Peyer's patch (tissue), 4 donors: ENCODE data around the gene TNFRSF14. TPM values are rescaled to one million over a fixed set of nuclear protein-coding genes. Genes with fewer than 3 reads are reported as not detected.
A peak's percentile ranks its signal among the peaks of the same experiment; 100 is the strongest.

Experiments
- DNase-seq, 3 donors: peaks; one replicate each; pipeline ENCODE4 v3.0.0-alpha.2; 2017 to 2019
- H3K27ac ChIP-seq, 4 donors: fragments of 200-600 bp; sonication (generic); one replicate each; pipeline ENCODE4 v1.5.1; 2016 to 2019
- H3K27me3 ChIP-seq, 2 donors: fragments of 200-600 bp; sonication (generic); one replicate each; pipeline ENCODE4 v1.5.1; 2019
- H3K36me3 ChIP-seq, 3 donors: fragments of 200-600 bp; sonication (generic); one replicate each; pipeline ENCODE4 v1.5.1; 2016 to 2019
- H3K4me1 ChIP-seq, 4 donors: fragments of 200-600 bp; sonication (generic); one replicate each; pipeline ENCODE4 v1.5.1; 2016 to 2019
- H3K4me3 ChIP-seq, 4 donors: fragments of 200-600 bp; sonication (generic); 1 replicate in 3 of 4; 2 replicates in 1 of 4; pipeline ENCODE4 v1.5.1; 2016 to 2019; ENCODE audit warnings: mild to moderate bottlenecking in 1 of 4
- H3K9me3 ChIP-seq, 4 donors: fragments of 200-600 bp; sonication (generic); one replicate each; pipeline ENCODE4 v1.5.1; 2016 to 2019; ENCODE audit warnings: mild to moderate bottlenecking in 1 of 4
- CTCF ChIP-seq, 6 experiments: fragments of 450-650 bp in 4 of 6; fragments of 200-600 bp in 2 of 6; sonication (generic) in 1 of 6; IDR thresholded peaks; one replicate each; pipeline ENCODE4 v1.5.1; 2017 to 2019; ENCODE audit warnings: antibody characterized with exemption in 6 of 6, mild to moderate bottlenecking in 3 of 6, moderate library complexity in 1 of 6
- POLR2A ChIP-seq, 2 donors: fragments of 450-650 bp; IDR thresholded peaks; one replicate each; pipeline ENCODE4 v1.5.1; 2017; ENCODE audit warnings: antibody characterized with exemption in 2 of 2, mild to moderate bottlenecking in 2 of 2, moderate library complexity in 2 of 2
- total RNA-seq, 4 donors: library from RNA; depleted of rRNA; stranded (reverse); fragments of >200 nt; gene quantifications; one replicate each; pipeline ENCODE4 v1.1.0, GENCODE V29; 2016

TNFRSF14 gene
- total RNA-seq, 4 donors from 2014 or later = 231 to 532 (median 316) TPM

DNA sequence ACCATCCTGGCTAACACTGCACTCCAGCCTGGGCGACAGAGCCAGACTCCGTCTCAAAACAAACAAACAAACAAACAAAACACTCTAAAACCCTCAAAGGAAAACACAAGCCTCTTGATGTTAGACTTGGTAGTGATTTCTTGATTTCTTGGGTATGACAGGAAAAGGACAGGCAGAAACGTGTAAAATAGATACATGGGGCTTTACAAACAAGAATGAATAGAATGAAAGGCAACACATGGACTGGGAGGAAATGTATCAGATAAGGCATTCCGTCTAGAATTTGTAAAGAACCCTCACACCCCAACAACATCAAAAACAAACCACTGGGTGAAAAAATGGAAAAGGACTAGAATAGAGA is 22.6 kb downstream of the TNFRSF14 start:
- Histone ChIP-seq H3K9me3 (no peaks in the 10 kb centered on the region), H3K4me1 (peaks cover 3 to 31% (median 18%) of the 10 kb centered on the region in 4 donors), H3K36me3 (no peaks in the 10 kb centered on the region), H3K27me3 (no peaks in the 10 kb centered on the region), H3K4me3 (peak overlapping the region in 2 of 4 donors; percentile 34 to 46), H3K27ac (peak overlapping the region; percentile 84 to 94 (median 88))
- no peak for DNase-seq
- TF ChIP-seq CTCF (IDR thresholded peaks at IDR 0.05) (no peak), POLR2A (IDR thresholded peaks at IDR 0.05) (no peak)

DNA sequence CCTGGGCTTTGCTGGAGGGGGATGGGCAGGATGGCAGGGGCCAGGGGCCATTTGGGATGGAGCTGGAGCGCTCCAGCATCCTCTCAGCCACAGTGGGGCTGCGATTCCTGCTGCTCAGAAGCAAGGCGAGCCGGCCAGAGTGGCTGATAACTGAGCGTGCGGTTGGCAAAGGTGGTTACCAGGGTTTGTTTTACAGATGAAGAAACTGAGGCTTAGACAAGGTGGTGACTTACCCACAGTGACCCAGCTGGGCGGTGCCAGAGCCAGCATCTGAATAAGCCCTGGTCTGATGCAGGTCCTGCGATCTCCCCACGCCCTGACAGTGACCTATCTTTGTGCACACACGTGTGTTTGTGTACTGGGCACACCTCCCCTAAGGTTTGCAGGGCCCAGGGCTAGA is 24.5 kb downstream of the TNFRSF14 start:
- TF ChIP-seq CTCF (IDR thresholded peaks at IDR 0.05) (no peak), POLR2A (IDR thresholded peaks at IDR 0.05) (no peak)
- H3K27me3 ChIP-seq = no peaks in the 10 kb centered on the region
- no peak overlapping the region for H3K4me3 ChIP-seq
- peak overlapping the region in 1 of 4 donors; percentile 10 for H3K27ac ChIP-seq
- no peak for DNase-seq
- H3K36me3 ChIP-seq = no peaks in the 10 kb centered on the region
- peaks cover 3 to 48% (median 28%) of the 10 kb centered on the region in 4 donors for H3K4me1 ChIP-seq
- no peaks in the 10 kb centered on the region for H3K9me3 ChIP-seq

DNA sequence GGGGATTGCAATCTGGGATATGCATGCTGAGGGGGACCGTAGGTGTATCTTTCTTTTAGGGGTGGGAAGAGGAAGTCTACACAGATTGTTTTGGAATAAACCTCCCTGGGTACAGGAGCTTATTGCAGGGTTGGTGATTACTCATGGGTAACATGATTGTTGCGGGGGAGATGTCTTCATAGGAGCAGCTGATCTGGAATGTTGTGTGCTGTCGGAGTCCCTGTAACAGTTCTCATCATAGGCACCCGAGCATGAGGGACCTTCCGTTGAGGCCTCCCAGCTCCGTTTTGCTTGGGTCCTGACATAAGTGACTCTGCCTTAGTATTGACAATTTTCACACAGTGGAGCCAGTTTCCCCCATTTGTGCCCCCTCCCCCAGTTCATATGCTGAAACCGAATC is 26.2 kb downstream of the TNFRSF14 start:
- Histone ChIP-seq H3K27me3 (no peaks in the 10 kb centered on the region), H3K27ac (peak overlapping the region in 1 of 4 donors; percentile 8), H3K4me3 (no peak overlapping the region), H3K4me1 (peaks cover 3 to 37% (median 23%) of the 10 kb centered on the region in 4 donors), H3K36me3 (no peaks in the 10 kb centered on the region), H3K9me3 (no peaks in the 10 kb centered on the region)
- TF ChIP-seq POLR2A (IDR thresholded peaks at IDR 0.05) (no peak), CTCF (IDR thresholded peaks at IDR 0.05) (no peak)
- no peak for DNase-seq

- H3K4me1 ChIP-seq = peaks cover 3 to 38% (median 26%) of the 10 kb centered on the region in 4 donors
- H3K27ac ChIP-seq = peak overlapping the region in 2 of 4 donors; percentile 97 to 98
- no peaks in the 10 kb centered on the region for H3K36me3 ChIP-seq
- no peaks in the 10 kb centered on the region for H3K9me3 ChIP-seq
- no peak for DNase-seq
- TF ChIP-seq POLR2A (IDR thresholded peaks at IDR 0.05) (no peak), CTCF (IDR thresholded peaks at IDR 0.05) (no peak)
- H3K27me3 ChIP-seq = no peaks in the 10 kb centered on the region
- H3K4me3 ChIP-seq = no peak overlapping the region
These were observed 27.2 kb downstream of the TNFRSF14 start for GRCh38 chr1:2583331-2583791.

DNA sequence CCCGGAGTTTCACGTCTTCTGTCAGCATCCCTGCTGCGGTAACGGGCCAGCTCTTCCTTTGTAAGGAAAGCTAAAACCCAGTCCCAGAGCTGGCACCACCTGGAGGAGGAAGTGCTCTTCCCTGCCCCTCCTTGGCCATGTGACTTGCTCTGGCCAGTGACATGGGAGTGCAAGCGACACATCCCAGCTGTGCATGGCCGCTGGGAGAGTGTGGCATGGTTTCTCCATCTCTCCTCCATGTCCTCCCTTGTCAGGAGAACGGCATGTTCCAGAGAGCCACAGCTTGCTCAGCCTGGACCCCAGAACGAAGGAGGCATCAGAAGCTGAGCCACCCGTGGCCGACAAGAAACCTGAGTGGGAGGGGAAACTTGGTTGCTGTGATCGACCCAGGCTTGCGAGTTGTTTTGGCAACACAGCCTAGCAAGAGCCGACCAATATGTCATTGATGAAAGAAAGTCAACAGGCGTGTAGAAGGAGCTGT is 27.7 kb downstream of the TNFRSF14 start:
- Histone ChIP-seq H3K27ac (peak overlapping the region; percentile 97 to 100 (median 99)), H3K36me3 (peaks cover 0 to 4% (median 0%) of the 10 kb centered on the region in 3 donors), H3K27me3 (no peaks in the 10 kb centered on the region), H3K4me1 (peaks cover 0 to 41% (median 23%) of the 10 kb centered on the region in 4 donors), H3K9me3 (no peaks in the 10 kb centered on the region), H3K4me3 (no peak overlapping the region)
- TF ChIP-seq CTCF (IDR thresholded peaks at IDR 0.05) = no peak
- TF ChIP-seq POLR2A (IDR thresholded peaks at IDR 0.05) = no peak
- no peak for DNase-seq
